GM12892 (cell line): ENCODE results near the gene USP7.

Source experiments
- POLR2A ChIP-seq: IDR thresholded peaks from 2 replicates; pipeline ENCODE4 v1.6.1; 2011; ENCODE audit warnings: low read depth, low read length, control low read depth
- POLR2AphosphoS5 ChIP-seq: IDR thresholded peaks from 2 replicates; pipeline ENCODE4 v1.6.1; 2011; ENCODE audit warnings: low read depth, low read length, control low read depth

GRCh38 chr16:8858994-8859912 is 104.5 kb downstream of the USP7 start:
- TF ChIP-seq POLR2A, result no peak
- no peak; the same call in 1 of the 2 replicates for TF ChIP-seq POLR2AphosphoS5
